ENCODE data around the gene STARD10. TPM values are rescaled to one million over a fixed set of nuclear protein-coding genes. Genes with fewer than 3 reads are reported as not detected.

The STARD10 gene
- total RNA-seq, 3 donors from 2014 or later, result 177 to 472 (median 306) TPM

DNA sequence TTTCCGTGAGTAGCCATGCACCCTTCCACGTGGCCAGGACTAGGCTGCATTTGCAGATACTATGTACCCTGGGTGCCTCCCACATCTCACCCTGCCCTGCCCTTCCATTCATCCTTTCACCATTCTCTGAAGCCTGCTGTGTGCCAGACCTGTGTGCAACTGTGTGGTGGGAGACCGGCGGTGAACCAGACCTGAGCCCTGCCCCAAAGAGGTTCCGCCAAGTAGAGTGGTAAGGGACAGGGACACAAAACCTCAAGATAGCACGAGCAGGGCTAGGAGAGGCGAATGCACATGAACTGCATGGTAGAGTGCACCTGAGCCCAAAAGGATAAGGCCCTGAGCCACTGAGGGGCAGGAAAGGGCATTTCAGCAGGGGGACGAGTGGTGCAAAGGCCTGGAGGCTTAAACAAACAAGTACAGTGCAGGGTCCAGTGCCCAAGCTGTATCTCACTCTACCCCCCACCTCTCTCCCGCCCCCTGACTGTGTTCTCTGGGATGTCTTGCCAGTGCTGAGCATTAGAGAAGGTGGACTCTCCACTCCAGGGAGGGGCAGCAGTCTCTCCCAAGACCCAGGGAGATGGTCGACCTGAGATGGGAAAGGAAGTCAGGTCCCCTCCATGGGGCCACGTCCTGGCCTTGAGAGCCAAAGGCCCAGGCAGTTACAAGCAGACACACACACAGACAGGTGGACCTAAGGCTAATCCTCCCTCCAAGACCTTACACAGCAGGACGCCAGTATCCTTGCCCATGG, 27.5 kb downstream of the STARD10 start:
- intact Hi-C loops (cut with DNase I, micrococcal nuclease), result no loop called here
- H3K9me3 ChIP-seq, result no peaks in the 10 kb centered on the region
- no peak for TF ChIP-seq CTCF (IDR thresholded peaks at IDR 0.05)
- peaks cover 21% of the 10 kb centered on the region for H3K4me1 ChIP-seq (ENCODE audit: low read depth)
- DNase-seq, result no peak
- H3K36me3 ChIP-seq (ENCODE audit: low read depth), result no peaks in the 10 kb centered on the region
- H3K4me3 ChIP-seq, result no peak overlapping the region
- ATAC-seq, result no peak

DNA sequence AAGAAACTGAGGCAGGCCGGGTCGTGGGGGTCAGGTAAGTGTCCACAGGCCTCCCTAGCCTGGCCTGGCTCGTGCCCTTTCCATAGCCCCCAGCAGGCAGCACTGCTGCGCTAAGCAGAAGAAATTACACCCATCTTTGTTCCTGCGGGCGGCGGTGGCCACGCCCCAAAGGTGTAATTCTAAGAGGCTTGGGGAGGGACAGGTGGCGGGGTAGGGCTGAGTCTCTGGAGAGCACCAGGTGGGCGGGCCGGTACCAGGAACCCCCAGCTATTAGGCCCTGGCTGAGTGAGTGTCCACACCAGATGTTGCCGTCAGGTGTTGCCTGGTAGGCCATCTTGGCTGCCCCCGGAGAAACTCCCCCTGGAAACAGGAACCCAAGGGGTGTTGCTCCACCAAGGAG, 29.3 kb downstream of the STARD10 start:
- DNase-seq (peak; percentile 81 to 86 (median 83)), ATAC-seq (peak; percentile 95)
- Histone ChIP-seq H3K36me3 (ENCODE audit: low read depth) (no peaks in the 10 kb centered on the region), H3K9me3 (no peaks in the 10 kb centered on the region), H3K4me1 (ENCODE audit: low read depth) (peaks cover 16% of the 10 kb centered on the region), H3K4me3 (no peak overlapping the region)
- intact Hi-C loops (cut with DNase I, micrococcal nuclease), result no loop called here
- peak; percentile 47 for TF ChIP-seq CTCF (IDR thresholded peaks at IDR 0.05)

- TF ChIP-seq CTCF (IDR thresholded peaks at IDR 0.05), result no peak
- H3K4me3 ChIP-seq, result no peak overlapping the region
- ATAC-seq, result no peak
- H3K4me1 ChIP-seq (ENCODE audit: low read depth), result peaks cover 16% of the 10 kb centered on the region
- intact Hi-C loops (cut with DNase I, micrococcal nuclease), result no loop called here
- no peak for DNase-seq
- no peaks in the 10 kb centered on the region for H3K9me3 ChIP-seq
- H3K36me3 ChIP-seq (ENCODE audit: low read depth), result no peaks in the 10 kb centered on the region
These were observed 30.0 kb downstream of the STARD10 start for GRCh38 chr11:72763823-72764222.

DNA sequence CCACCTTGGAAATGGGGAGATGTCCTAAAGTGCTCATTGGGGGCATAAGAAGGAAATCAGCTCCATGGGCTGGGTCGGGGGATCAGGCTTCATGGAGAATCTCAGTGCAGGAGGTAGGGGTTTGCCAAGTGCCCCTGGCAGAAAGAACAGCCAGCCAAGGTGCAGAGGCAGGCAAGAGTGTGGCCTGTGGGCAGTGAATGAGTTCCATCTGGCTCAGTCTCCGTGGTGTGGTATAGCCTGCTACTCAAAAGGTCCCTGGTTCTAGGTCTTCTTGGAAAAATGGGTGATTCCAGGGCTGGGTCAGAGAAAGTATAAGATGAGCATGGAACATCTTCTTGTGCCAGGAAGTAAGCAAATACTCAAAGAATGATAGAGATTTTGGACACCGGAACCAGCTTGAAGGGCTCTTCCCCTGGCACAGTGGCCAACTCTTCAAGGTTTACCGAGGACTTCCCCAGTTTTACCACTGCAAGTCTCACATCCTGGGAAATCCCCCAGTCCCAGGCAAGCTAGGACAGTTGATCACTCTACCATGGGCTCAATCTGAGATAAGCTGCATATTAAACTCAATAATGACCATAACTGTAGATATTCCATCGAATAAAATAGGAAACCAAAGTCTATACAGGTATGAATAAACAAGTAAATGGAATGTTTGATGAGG, 31.1 kb downstream of the STARD10 start:
- Histone ChIP-seq H3K36me3 (ENCODE audit: low read depth) (no peaks in the 10 kb centered on the region), H3K4me3 (no peak overlapping the region), H3K4me1 (ENCODE audit: low read depth) (peaks cover 13% of the 10 kb centered on the region), H3K9me3 (no peaks in the 10 kb centered on the region)
- ATAC-seq (no peak), DNase-seq (no peak)
- TF ChIP-seq CTCF (IDR thresholded peaks at IDR 0.05), result no peak
- intact Hi-C loops (cut with DNase I, micrococcal nuclease), result no loop called here

- H3K36me3 ChIP-seq (ENCODE audit: low read depth), result no peaks in the 10 kb centered on the region
- no peak overlapping the region for H3K4me3 ChIP-seq
- DNase-seq (no peak), ATAC-seq (no peak)
- intact Hi-C loops (cut with DNase I, micrococcal nuclease), result no loop called here
- TF ChIP-seq CTCF (IDR thresholded peaks at IDR 0.05), result no peak
- H3K9me3 ChIP-seq, result no peaks in the 10 kb centered on the region
- H3K4me1 ChIP-seq (ENCODE audit: low read depth), result peaks cover 13% of the 10 kb centered on the region
These were observed 33.1 kb downstream of the STARD10 start for GRCh38 chr11:72760539-72761405.
